GM04503 (cell line): ENCODE results near the gene DEDD.
"Not testable (repeated sequence)": the region's sequence is repeated elsewhere in the genome, so short reads cannot be mapped to it uniquely, and the experiment has no call there.

Experiments
- DNase-seq: peaks from one replicate; pipeline ENCODE4 v3.0.0-alpha.2; 2012; ENCODE audit warnings: low read depth

Gene DEDD

DNA sequence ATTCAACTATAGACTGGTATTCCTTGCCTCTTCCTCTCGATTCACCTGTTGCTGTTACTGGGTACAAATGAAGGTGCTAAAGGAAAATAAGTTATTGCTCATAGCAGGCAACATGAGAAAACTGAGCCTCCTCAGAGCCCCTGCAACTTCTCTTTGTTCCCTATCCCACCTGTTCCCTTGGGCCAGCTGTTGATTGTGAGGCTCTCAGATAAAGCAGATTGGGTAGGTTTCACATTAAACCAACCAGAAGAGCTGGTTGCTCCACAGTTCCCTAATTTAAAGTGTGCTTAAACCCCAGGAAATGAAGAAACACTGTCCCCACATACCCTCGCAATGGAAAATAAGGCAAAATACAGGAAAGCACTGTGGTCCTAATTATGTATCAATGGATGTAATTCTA lies 4.8 kb downstream of the DEDD start:
- DNase-seq, result no peak

DNA sequence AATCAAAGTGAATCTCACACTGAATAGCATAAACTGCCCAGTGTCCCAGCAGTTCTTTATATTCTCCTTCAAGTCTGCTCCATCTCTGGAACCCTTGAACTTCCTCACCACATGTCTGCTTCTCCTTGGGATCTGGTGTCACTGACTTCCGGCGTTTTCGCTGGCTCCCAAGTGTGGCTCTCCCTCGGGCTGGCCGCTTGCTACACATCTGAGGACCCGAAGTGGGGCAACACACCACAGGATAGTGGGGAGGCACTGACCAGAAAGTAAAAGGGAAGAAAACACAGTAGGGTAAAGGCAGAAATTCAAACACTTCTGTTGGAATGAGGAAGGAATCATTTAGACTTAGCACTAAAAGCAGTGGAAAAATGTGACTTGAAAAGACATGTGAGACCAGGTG lies 9.5 kb downstream of the DEDD start:
- DNase-seq, result no peak

DNA sequence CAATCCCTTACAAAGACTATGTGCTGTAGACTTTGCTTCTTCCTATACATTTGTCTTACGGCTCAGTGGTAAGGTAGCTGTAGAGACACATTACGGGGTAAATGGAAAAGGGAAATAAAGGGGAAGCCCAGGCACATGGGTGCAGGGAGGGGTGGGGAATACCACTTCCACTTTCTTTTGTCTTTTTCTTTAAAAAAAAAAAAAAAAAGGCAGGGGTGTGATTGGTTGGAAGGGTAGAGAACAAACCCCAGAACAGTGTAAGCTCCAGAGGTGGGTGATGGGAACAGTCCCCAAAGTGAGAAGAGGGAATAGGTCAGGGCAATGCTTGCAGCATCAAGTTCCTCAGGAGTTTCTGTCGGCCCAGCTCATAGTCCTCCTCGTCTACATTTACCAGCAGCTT lies 10.6 kb downstream of the DEDD start:
- DNase-seq, result no peak

DNA sequence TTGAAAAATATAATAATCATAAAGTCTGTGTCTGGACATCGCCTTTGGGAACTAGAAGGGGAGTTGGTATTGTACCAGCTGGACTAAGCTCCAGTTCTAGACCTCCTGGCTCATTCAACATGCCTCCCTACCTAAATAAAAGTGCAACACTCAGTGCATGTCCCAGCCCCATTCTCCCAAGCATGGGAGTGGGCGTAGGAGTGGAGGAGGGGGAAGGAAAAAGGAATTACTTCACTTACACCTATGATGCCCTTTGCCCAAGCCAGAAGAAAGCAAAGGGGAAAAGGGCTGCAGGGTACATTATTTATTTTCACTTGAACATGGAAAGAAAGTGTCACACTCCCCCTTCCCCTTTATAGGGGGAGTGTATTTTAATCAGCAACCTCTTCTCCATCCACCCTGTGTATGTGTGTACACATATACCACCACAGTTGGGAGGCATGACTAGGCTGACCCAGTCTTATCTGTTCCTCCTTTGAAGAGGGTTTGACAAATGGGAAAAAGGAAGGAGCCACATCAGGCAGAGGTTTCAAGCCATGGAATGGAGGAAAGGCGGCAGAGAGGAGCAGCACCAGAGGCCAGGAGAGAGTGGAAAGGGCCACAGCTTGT lies 11.3 kb downstream of the DEDD start:
- no peak for DNase-seq

DNA sequence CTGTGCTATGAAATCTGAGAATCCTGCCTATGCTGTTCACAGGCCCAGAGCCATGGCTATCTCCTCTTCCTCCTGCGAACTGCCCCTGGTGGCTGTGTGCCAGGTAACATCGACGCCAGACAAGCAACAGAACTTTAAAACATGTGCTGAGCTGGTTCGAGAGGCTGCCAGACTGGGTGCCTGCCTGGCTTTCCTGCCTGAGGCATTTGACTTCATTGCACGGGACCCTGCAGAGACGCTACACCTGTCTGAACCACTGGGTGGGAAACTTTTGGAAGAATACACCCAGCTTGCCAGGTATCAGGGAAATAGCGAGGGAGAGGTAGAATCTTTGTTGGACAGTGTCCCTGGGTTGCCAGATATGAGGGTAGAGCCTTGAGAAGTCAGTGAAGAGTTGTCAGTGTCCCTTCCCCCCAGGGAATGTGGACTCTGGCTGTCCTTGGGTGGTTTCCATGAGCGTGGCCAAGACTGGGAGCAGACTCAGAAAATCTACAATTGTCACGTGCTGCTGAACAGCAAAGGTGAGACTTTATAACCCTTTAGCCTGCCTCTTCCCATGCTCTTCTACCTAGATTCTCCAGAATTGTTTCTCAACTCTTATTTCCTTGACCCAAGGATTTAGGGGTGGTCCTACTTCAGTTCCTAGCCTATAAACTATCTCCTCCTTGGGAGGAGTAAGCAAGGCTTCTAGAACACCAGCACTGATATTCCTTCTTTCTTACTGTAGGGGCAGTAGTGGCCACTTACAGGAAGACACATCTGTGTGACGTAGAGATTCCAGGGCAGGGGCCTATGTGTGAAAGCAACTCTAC lies 13.2 kb downstream of the DEDD start:
- no peak for DNase-seq

DNA sequence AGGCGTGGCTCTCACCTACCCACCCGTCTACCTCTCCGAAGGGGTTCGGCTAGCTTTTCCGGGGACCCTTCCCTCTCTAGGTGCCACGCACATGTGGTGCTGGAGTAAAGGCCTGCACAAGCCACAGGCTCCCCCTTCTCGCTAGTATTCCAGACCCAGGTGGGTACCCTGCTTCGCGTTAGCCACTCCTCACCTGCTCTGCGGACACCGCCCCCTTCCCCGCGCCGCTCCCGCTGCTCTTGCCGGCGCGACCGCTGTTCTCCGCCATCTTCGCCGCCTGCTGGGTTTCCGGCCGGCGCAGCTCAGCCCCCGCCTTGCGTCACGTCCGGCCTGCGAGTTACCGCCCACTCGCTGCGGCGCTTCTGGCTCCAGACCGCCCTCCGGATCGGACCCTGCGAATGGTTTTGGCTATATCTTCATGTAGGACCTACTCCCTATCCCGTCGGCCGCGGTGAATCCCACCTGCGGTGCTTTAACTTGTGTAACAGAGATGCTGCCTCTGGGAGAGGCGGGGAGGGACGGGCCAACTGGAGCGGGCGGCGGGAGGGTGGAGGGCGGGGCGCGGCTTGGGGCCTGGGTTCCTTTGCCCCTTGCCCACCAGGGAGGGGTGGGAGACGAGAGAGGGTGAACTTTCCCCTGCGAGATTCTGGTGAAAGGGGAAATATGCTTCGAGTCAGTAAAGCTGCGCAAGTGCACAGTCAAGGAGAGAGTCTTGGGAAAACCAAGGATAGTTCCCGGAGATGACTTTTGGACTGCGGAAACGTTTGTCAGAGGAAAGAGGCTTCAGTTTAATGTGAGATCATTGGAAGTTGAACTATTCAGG lies 14.5 kb downstream of the DEDD start, which contains the start of the genes NIT1 and PFDN2:
Gene NIT1, plus strand, starts transcription at position 347 of the 823 bp plus-strand sequence. Its CDS starts 72 bp downstream, at position 419.
Gene PFDN2, minus strand, starts transcription at position 279 of the 823 bp plus-strand sequence. Its CDS starts 11 bp downstream, at position 268.
- no peak for DNase-seq

DNA sequence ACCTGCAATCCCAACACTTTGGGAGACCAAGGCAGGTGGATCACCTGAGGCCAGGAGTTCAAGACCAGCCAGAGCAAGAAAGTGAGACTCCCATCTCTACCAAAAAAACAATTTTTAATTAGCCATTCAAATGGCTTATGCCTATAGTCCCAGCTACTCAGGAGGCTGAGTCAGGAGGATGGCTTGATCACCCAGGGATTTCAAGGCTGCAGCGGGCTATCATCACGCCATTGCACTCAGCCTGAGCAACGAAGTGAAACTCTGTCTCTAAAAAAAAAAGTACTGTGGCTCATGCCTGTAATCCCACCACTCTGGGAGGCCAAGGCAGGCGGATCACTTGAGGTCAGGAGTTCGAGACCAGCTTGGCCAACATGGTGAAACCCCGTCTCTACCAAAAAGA lies 16.5 kb downstream of the DEDD start:
- not testable (repeated sequence) for DNase-seq

DNA sequence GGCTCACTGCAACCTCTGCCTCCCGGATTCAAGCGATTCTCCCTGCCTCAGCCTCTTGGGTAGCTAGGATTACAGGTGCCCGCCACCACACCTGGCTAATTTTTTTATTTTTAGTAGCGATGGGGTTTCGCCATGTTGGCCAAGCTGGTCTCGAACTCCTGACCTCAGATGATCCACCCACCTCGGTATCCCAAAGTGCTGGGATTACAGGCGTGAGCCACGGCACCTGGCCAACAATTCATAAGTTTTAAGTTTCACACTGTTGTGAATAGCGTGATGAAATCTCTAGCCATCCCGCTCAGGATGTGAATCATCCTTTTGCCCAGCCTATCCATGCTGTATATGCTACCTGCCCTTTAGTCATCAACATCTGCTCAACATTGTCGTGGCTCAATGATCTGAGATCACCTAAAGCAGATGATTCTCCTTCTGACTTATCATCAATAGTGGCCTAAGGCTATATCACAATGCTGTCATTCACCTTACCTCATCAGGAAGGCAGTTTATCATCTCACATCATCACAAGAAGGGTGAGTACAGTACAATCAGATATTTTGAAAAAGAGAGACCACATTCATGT lies 17.2 kb downstream of the DEDD start:
- no peak for DNase-seq

DNA sequence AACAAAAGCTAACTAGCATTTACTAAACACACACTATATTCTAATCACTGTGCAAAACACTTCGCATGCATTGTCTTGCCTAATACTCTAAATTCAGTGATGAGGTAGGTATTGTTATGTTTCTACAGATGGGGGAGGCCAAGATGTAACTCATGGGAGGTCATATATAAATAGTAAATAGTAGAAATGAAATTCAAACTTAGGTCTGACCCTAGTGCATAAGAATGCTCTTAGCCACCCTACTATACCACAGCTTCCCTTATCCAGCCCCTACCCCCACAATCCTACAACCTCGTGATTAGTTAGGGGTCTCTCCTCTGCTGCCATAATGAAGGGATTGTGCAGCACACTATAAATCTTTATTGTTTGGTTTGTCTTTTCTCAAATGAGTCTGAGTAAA lies 17.9 kb downstream of the DEDD start:
- no peak for DNase-seq

DNA sequence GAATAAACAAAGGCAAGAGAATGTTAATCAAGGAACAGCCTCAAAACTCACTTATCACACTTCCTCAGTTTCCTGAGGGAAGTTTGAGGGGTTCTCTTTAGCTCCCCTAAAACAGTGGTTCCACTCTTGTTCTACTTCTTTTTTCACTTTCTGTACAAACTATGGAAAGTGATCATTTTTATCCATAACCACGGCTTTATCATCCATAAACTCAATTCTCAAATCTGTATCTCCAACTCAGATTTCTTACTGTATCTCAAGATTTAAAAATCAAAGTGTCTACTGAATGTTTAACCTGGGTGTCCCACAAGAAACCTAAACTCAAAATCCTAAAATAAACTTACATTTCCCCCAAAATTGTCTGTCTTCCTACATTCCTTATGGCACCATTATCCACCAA lies 18.6 kb downstream of the DEDD start:
- no peak for DNase-seq

DNA sequence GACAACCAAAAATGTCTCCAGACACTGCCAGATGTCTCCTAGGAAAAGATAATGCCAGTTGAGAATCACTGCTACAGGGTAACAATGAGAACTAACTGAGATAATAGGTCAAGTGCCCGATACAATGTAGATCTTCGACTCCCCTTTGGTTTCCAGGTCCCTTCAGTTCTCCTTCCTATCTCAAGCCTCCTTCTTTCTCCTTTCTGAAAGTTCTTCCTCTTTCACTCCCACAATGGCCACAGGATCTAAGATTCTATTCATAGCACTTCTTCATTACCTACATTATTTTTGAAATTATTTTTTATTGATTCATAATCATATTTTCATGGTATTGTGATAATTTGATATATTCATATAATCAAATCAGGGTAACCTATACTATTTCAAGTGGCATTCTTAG lies 20.9 kb downstream of the DEDD start:
- DNase-seq, result no peak

DNA sequence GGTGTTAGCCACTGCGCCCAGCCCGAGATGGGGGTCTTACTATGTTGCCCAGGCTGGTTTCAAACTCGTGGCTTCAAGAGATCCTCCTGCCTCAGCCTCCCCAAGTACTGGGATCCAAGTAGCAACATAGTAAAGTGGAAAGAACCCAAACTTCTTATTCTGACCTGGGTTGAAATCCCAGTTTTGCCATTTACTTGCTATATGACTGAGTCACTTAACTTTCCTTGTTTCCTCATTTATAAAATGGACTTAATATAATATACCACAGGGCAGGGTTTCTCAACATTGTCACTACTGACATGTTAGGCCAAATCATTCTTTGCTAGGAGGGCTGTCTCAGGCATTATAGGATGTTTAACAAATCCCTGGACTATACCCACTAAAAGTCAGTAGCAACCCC lies 21.4 kb downstream of the DEDD start:
- no peak for DNase-seq

DNA sequence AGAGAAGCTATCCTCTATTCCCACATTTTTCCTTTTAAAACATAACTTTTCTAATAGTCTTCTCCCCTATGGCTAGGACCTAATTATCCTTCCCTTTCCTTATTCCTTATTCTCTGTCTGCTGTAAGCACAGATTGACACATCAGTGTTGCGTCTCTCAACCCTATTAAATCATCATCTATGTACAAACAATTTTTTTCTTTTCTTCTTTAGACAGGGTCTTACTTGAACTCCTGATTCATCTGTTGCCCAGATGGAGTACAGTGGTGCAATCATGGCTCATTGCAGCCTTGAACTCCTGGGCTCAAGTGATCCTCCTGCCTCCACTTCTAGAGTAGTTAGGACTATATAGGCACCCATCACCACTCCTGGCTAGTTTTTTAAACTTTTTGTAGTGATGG lies 26.0 kb downstream of the DEDD start:
- DNase-seq, result no peak

DNA sequence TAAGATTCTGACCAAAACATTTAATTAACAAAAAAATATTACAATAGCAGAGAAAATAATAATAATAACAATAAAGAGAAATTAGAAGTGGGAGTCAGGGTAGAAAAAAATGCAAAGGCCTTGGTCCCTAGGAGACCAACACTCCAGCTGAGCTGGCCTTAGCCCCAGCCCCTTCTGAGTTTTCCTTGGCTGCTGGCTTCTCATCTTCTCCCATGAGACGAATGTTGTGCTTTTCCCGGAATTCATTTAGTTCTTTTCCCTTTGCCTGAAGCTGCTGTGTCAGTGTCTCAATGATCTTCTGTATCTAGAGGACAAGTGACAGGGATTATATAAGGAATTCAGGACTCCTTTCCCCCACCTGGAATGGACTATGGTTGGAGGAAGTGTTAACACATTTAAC lies 31.9 kb downstream of the DEDD start:
- no peak for DNase-seq

DNA sequence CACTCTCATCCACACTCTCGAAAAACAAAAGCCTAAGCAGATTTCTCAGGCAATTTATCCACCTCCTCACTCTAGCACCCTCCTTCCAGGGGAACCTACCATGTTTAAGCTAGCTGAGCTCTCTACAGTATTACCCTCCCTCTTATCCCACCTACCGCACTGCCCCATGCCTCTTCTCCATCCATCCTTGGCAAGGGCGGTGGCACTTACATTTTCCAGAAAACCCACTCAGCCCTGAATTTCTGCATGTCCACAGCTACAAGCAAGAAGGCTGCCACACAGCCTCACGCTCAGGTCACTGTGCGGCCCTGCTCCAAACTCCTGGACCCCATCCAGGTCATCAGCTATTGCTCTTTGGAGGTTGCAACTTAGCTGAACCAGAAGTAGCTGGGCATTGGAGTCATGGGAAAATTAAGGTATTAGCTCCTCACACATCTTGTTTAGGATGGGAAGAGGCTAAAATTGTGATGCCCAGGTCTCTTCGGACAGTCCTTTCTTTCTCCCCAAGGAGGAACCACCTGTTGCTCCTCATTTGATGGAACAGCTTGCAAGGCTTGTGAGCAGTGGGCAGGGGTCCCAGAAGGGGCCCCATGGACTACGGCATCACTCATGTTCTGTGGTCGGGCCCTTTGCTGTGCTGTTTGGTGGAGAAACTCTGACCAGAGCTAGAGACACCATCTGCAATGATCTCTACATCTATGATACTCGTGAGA lies 33.2 kb downstream of the DEDD start:
- DNase-seq, result no peak

DNA sequence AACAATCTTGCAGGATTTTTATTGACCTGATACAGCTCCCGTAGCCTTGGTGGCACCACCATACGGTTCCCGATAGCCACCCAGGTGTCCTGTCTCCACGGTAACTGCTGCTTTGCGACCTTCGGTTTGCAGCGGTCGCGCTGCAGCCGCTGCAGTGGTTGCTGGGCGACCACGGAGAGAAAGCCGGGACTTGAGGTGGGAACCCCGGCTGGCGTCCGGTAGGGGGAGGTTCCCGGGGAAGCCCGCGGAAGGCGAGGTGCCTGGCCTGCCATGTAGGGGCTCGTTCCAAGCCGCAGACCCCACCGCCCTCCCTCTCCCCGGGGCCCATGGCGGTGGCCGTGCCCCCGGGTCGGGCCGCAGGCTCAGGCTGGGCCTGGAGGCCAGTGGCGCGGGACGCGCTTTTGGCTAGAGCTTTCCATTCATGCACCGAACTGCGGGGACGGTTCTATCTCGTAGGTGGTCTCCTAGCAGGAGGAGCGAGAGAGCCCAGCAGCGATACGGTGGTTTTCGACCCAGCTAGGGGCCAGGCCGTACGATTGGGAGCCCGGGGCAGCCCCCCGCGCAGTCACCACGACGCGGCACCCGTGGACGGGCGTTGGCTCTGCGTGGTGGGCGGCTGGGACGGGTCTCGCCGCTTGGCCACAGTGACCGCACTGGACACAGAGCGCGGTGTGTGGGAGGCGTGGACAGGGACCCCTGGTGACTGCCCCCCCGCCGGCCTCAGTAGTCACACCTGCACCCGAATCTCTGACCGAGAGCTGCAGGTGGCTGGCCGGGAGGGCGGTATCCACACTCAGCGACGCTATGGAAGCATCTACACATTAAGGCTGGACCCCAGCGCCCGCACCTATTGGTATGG lies 34.0 kb downstream of the DEDD start, which contains the start of gene KLHDC9:
Gene KLHDC9, plus strand, starts transcription at position 152 of the 859 bp plus-strand sequence. Its CDS starts 175 bp downstream, at position 327.
- no peak for DNase-seq

DNA sequence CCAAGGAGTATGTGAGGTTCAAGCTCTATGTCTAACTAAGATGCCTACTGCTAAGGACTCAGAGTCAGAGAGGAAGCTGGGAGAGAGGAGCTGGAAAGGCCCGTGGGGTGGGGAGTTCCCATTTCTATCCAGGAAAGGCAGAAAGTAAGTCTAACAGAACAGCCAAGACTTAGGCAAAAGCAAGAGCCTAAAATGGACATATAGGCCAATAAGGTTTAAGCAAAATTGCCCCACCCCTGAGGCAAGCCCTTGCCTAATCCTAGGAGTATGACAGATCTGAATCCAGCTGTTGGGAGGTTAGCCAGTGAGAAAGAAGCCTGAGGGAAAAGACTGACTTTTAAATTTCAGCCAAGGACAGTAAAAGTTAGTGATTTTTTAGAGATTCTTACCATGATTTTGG lies 35.9 kb downstream of the DEDD start:
- DNase-seq, result no peak

DNA sequence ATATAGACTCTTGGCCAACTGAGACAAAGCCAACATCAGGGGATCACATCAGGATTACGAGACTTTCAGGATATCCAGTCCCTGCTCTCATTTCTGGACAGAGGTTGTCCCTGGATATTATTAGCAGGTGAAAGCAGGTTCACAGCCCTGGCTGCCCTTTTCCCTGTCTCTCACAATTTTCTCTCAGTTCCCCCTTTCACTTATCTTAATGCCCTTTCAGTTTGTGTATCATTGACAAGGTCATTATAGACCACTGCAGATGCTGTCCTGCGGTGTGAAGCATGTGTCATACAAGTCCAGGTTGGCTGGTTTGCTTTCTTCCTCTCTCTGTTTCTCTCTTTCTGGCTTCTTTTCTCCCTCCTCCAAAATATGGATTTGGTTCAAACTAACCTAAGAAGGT lies 36.5 kb downstream of the DEDD start:
- DNase-seq, result no peak

DNA sequence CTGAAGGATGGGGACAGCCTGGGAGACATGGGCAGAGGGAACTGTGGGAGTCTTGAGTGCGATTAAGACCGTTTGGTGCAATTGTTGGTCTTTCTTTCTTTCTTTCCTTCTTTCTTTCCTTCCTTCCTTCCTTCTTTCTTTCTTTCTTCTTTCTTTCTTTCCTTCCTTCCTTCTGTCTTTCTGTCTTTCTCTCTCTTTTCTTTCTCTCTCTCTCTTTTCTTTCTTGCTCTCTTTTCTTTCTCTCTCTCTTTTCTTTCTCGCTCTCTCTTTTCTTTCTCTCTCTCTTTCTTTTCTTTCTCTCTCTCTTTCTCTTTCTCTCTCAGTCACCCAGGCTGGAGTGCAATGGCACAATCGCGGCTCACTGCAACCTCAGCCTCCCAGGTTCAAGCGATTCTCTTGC lies 37.2 kb downstream of the DEDD start:
- no peak for DNase-seq

DNA sequence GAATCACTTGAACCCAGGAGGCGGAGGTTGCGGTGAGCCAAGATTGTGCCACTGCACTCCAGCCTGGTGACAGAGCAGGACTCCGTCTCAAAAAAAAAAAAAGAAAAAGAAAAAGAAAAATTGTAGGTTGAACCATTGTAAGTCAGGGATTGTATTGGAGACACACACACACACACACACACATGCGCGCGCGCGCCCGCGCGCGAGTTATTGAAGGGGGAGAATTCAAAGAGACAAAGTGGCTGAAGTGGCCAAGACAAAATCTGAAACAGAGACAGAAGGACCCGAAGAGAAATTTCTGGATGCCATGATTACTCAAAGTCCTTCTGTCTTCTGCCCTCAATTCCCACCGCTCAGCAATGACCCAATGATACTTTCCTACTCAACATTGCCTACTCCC lies 38.0 kb downstream of the DEDD start:
- DNase-seq, result no peak

DNA sequence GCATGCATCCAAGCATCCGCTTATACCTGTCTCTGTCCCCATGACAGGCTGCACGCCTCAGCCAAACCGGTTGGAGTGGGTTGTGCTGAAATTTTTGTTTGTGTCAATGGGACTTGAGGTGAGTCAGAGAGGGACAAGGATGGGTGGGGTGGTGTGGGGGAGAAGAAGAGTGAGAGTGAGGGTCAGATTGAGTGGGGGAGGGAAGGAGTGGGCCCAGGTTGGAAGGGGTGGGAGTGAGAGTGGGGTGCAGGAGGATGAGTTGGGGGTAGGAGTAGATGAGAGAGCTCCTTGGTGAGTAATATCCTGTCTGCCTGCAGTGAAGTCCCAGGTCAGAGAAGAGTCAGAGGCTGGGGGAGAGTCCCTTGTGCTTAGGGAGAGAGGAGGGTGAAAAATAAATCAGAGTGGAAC lies 39.8 kb downstream of the DEDD start:
- no peak for DNase-seq
